T-helper 1 cell (primary cell): Measurements from ENCODE around the gene PAK1.

Source experiments
- DNase-seq, 5 donors: peaks; one replicate each; pipeline ENCODE4 v3.0.0-alpha.2; 2012 to 2020

The PAK1 gene

DNA sequence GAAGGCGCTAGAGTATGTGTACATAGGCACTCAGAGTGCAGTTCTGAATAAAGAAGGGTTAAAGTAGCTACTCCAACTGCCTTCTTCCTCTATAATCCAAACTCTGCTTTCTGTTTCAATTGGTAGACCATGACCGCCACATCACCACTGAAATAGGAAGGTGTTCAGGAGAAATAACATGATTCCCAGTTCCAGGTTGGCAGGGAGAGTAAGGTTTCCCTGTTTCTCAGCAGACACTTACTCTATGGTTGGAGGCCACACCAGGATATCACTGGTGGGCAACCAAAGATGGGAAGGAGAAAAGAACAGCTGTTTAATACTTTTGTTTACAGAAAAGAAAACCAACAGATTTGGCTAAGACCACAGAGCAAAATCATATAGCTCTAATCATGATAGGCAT lies 37.9 kb downstream of the PAK1 start:
- no peak for DNase-seq

DNA sequence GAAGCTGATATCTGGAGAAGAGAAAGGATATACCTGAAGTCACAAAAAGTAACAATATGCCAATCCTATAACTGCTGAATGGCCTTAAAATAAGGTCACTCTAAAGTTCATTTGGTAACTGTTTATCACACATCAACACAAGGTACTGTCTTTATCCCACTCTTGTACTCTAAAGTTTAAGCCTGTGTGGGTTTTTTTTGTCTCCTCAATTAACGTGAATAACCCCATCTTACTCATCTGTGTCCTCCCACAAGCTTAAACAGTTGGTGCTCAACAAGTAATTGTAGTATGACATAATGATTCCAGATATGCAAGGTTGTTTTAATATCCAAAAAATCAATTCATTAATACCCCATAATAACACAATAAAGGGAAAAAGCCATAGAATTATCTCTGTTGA lies 42.1 kb downstream of the PAK1 start:
- no peak for DNase-seq

DNA sequence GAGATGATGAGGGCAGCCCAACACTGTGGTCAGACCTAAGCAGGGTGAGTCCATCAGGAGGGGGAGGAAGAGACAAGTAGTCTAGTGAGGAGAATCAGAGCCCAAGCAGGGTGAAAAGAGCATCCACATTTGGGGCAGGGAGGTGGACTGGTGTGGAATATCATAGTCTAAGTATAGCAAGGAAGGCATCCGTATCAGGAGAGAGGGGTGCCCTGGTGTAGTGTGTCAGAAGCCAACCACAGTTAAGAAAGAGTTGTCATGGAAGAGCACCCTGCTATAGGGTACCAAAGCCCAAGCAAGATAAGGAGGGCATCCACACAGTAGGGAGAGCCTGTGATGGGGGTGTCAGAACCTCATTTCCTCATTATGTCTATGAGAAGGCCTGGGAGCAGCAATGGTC lies 45.3 kb downstream of the PAK1 start:
- DNase-seq = no peak

DNA sequence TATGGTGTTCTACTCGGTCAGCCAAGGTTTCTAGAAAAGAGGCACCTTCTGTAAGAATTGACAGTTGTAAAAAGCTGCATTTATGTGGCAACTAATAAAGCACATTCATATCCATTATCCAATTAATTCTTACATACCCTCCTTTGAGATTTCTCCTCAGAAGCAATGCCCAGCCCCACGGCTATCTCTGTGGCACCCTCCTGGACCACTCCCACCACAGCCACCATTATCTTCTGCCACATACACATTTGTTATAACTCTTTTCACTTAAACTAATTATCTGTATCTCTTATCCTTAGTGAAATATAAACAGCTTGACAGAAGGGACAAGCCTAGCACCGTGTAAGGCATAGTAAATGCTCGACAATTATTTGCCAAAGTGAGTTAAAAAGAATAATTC lies 48.5 kb downstream of the PAK1 start:
- DNase-seq = no peak

DNA sequence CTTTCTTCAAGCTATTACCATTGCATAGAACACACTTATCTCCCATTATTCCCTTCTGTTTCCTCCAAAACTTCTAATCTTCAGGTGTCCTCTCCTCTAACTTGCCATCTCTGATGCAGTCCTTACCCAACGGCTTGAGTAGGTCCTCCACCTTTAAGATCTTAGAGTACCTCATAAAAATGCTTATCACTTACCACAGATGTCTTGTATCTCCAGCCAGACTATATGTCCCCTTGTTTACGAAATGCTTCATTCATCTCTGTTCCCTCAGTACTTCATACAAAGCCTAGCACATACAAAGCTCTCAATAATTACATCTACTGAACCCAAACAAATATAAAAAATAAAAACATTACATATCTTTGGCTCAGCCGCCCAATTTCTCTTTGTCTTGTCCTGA lies 49.2 kb downstream of the PAK1 start:
- no peak for DNase-seq

DNA sequence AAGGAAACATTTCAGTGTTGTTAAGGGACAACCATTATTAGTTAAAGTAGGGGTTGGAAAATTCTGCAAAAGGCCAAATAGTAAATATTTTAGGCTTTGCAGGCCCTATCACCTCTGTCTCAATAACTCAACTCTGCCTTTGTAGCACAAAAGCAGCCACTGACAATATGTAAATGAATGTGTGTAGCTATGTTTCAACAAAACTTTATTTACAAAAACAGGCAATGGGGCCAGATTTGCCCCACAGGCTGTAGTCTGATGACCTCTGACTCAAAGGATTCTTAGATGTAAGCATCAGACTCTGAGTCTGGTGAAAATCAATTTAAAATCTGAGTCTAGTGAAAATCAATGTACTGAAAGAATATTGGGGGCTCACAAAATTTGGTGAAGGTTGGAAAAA lies 50.3 kb downstream of the PAK1 start:
- no peak for DNase-seq

DNA sequence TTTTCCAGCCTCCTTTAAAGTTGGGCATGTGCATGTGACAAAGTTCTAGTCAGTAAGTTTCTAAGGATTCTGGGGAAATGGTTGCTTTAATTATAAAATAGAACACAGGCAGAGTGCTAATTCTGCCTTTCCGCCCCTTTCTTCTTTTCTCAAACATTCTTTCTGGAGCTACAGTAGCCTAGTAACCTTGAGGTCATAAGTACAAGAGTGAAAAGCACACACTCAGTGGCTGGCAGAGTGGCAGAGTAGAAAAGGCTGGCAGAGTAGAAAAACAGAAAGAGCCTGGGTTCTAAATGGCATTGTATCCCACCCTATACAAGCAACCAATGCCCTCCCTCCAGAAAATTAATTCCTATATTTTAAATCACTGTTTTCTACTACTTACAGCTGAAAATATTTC lies 51.2 kb downstream of the PAK1 start:
- no peak for DNase-seq

DNA sequence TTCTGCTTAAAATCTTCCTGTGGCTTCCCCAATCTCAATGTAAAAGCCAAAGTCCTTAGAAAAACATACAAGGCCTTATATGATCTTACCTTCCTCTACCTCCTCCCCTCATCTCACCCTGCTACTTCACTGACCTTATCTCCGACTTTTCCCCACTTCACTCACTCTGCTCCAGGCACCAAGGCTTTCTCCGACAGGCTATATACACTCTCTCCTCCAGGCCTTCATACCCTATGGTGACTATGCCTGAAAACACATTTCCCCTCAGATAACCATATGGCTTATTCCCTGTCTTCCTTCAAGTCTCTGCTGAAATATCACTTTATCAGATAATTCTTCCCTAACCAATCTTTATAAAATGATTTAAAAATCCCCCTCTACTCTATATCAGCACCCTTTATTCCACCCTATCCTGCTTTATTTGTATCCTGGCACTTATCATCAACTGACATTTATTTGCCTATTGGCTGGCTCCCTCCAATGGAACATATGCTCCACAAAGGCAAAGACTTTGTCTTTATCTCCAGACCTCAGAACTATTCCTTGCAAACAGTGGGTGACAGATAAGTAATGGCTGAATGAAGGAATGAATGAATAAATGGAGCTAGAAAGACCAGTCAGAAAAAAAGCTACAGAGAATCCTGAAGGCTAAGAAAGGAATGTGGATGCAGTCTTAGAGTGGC lies 52.7 kb downstream of the PAK1 start:
- no peak for DNase-seq

DNA sequence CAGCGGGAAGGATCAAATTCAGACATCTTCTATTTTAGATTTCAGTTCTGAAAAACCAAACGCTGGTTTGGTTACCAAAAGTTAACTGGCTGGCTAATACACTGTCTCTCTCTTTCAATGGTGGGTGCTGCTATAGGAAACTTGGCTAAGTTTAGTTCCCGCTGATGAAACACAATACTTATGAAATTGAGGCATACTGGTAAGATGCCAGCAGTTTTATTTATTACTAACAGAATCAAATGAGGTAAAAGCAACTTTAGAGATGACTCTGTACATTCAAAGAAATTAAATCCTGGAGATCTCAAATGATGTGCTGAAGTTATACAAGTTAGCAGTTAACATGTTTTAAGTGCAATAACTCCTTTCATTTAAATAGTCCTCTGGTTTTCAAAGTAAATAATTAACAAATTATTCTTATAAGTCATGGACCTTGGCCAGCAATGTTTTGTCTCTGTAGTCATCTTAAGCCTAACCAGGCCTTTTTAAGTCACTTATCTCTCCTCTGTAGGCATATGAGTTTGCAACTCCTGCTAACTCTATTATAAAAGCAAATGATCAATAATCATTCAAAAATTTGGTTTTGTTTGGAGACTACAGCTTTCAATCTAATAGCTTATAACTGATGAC lies 54.8 kb downstream of the PAK1 start:
- DNase-seq = no peak

DNA sequence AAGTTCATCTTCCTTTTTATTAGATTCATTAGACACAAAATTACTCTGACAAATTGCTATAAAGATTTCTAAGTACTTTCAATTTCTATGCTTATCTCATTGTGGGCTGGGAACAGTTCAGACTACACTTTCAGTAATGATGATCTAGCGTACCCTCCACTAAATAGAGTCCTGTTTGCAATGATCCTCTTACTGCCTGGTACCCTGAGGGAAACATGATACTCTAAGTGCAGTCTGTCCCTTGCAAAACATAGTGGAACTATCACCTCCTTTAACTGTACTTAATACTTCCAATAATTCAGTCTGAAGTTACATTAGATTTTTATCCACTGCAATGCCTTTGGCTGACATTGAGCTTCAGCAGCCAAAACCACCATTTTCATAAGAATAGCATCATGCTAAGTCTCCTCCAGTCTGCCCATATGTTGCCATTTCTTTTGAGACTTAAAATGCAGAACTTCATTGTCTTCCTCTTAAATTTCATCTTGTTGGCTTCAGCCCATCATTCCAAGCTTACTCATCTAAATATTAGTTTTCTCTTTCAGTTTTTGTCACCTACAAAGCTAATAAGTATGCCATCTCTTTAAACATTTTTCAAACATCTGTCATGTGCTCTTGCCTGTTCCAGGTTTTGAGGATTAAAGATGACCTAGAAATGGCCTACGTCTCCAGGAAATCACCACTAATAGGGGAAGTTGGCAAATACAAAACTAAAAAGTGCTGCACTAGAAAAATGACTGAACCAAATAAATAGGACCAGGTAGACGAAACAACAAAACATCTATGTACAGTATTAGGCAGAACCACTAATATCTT lies 55.5 kb downstream of the PAK1 start:
- no peak for DNase-seq

DNA sequence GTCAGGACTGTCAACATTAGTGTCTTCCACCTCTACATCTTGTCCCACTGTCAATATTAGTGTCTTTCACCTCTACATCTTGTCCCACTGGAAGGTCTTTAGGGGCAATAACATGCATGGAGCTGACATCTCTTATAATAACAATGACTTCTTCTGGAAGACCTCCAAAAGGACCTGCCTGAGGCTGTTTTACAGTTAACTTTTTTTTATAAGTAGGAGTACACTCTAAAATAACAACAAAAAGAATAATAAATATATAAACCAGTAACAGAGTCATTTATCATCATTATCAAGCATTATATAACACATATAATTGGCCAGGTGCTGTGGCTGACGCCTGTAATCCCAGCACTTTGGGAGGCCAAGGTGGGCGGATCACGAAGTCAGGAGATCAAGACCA lies 57.5 kb downstream of the PAK1 start:
- DNase-seq = no peak

DNA sequence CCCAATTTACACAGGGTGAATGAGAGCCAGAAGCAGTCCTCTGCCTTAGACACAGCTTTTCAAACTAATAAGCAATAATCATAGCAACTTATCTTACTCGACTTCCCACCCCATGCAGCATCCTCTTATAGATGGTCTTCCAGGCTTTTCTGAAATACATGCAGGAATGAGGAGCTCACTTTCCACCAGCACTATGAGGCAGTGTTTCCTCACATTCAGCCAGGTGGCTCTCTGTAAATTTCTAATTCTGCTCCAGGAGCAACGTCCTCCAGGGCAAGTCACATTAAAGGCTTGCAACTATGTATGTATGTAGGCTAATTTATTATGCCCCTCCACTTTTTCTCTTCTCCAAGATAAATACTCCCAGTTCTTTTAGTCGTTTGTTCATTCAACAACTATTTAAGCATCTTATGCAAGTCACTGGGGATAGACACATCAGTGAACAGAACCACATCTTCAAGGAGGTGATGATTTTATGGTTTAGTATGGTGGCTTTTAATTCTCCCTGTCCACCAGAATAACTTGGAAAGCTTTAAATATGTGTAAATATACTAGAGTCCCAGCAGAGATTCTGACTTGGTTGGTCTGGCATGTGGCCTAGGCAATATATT lies 59.9 kb downstream of the PAK1 start:
- DNase-seq = no peak

DNA sequence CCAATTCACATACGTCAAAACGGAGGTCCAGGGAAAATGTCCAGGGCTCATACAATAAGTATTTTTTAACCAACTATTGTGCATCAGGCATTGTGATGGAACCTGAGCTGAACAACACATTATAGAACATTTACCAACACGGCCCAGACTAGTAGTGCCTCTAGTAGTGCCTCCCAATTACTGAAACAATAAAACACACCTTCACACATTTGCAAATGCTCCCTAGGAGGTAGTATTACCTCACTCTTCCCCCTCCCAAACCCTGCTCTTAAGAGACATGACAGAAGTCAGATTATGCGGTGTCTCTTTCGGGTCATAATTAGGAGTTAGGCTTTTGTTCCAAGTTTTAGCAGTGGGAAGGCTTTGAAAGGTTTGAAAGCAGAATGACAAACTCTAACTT lies 61.1 kb downstream of the PAK1 start:
- DNase-seq = no peak

DNA sequence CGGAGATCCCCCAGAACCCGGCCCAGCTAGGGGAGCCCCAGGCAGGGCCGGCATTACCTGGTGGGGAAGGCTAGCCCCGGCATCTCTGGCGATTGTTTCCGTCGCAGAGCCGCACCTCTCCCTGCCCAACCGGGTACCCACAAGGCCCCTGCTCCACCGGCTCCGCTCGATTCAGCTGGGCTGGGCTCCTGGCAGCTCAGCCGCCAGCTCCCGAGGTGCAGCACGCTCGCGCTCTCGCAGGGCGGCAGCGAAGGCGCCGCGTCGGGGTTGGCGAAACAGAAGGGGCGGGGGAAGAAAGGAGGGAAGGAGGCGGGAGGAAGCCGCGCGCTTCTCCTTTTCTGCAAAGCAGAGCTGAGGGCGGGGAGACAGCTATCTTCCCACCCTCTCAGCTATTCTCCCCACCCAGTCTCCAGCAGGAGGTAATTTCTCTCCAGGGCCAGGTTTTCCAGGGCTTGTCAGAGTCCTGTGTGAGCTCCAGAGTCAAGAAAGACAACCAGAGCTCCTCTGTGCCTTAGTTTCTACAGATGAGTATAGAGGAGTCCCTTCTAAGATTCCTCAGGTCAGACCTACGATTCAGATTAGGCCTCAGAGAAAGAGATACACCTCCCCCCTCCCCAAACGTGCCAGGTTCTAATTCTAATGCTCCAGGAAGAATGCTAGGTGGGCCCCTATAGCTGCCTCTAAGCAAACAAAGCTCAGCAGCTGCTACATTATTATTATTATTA lies 62.0 kb downstream of the PAK1 start:
- DNase-seq = peak; percentile 47 to 86 (median 63)

DNA sequence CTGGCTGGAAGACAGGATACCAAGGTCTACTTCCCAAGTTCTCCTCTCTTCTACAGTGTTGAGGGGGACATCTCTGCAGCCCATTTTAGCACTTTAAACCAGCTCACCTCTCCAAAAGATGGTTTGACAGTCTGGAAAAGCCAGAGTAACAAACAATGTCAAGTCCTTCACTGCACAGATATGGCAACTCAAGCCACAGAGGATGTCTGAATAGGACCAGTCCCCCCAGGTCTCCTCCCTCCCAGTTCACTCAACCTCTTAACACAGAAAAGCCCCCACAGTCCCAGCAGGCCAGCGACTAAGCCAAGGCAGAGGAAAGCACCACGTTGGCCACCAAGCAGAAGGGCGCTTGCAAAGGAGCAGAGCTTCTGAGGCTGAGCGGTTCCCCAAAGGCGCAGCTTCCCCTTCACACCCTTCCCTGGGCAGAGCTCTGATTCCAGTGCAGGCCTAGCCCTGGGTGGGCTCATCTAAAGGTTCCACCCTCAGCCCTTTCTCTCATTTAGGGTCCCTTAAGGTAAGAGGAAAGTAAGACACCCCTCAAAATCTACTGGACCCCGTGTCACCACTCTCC lies 62.7 kb downstream of the PAK1 start:
- DNase-seq = peak in 1 of 5 donors; percentile 13

DNA sequence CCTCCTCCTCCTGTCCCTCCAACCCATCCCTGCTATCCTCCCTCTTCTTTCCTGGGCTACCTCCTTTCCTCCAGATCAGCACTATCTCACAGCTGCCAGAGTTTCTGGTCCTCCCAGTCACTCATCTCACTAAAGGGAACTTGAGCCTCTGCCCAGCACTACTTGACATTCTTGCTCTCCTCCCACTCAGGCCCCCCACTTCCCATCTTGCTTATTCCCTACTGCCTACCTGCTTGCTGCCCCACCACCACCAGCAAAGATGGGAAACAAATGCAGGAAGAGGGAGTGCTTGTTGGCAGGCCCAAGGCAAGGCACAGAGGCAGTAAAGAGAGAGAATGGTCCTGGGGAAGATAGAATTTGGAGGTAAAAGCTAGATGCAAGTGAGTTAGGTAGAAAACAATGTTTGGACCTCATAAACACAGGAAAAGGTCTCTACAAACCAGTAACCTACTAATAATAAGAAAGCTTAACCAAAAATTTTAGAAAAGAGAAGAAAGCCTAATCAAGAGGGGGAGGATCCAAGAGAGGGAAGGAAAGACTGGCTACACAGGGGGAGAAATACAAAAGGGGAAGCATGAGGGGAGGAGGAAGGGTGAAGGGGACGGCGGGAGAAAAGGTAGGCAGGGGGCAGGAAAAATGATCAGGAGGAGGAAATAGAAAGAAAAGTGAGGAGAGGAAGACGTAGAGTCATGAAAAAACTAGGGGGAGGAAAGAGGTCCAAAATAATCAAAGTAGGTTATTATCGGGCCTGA lies 63.6 kb downstream of the PAK1 start:
- no peak for DNase-seq

DNA sequence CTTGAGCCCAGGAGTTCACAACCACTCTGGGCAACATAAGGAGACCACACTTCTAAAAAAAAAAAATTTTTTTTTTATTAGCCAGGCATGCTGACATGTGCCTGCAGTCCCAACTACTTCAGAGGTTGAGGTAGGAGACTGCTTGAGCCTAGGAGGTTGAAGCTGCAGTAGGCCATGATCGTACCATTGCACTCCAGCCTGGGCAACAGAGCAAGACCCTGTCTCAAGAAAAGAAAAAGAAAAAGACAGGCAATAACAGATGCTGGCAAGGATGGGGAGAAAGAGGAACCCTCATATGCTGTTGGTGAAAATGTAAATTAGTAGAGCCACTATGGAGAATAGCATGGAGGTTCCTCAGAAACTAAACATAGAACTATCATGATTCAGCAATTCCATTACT lies 64.8 kb downstream of the PAK1 start:
- no peak for DNase-seq

DNA sequence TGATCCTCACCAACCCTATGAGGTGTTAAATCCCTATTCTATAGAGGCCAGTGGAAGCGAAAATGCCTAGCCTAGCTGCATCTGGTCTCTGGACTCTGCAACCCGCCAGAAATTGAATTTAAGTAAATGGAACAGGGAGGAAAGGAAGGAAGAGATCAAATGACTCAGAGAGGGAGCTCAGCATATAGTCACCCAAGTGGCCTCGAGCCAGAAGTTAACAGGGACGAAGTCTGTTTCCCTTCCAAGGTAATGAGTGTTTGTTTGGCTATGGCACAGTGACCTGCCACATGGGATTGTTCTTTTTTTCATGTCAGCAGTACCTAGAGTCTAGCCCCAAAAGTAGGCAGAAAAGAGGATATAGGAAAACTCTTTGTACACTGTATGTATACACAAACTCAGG lies 66.3 kb downstream of the PAK1 start:
- DNase-seq = no peak

DNA sequence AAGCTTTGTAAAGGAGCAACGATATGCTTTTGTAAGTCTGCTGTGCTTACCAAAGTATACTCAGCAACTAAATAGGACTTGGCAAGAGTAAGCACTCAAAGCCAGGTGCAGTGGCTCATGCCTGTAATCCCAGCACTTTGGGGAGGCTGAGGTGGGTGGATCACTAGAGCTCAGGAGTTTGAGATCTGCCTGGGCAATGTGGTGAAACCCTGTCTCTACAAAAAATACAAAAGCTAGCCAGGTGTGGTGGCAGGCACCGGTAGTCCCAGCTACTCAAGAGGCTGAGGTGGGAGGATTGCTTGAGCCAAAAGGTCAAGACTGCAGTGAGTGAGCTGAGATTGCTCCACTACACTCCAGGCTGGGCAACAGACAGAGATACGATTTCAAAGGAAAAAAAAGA lies 67.5 kb downstream of the PAK1 start:
- DNase-seq = no peak

DNA sequence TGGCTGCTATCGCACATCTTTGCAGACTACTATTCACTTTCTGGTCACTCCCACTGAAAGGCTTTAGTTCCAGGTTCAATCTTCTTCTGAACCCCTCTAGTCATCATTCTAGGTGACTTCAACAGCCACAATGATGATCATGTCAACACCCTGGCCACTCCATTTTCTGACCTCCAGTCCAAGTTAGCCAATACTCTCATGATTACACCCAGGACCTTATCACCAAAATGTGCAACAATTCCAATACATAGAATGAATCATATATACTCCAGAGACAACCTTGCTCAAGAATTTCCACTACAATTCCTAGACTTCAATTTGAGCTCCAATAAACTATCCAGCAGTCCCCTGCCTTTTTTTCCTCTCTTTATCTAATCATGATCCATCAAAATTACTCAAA lies 70.7 kb downstream of the PAK1 start:
- no peak for DNase-seq

DNA sequence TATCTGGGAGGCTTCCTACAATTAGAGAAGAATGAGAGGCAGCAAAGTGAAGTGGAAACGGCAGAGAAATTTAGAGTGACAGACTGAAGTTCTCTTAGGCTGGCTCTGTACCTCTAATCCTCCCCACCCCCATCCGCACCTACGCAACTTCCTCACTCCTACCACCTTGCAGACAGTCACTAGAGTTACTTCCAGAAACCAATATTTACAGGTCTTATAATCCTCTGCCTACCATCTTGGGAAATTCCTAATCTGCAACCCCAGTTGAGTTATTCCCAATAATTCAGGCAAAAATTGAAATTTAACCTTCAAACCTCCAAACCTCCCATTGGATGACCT lies 71.7 kb downstream of the PAK1 start:
- no peak for DNase-seq
